T-helper 1 cell treated with Interleukin-12 subunit alpha and Interleukin-12 subunit beta and Interleukin-4 antibody, amounts not matched to agents 30 μg/mL and 1 μg/mL, for 36 hours (primary cell): ENCODE measurements around the gene ERN1.

Experiments
- H3K27ac Mint-ChIP-seq: one replicate; pipeline ENCODE4 v1.8.0; 2021; ENCODE audit warnings: mild to moderate bottlenecking, mixed read lengths
- H3K27me3 Mint-ChIP-seq: one replicate; pipeline ENCODE4 v1.8.0; 2021; ENCODE audit warnings: low read depth, mixed read lengths
- H3K36me3 Mint-ChIP-seq: one replicate; pipeline ENCODE4 v1.8.0; 2021; ENCODE audit warnings: low read depth, mixed read lengths
- H3K4me1 Mint-ChIP-seq: one replicate; pipeline ENCODE4 v1.8.0; 2021; ENCODE audit warnings: low read depth, mixed read lengths
- H3K4me3 Mint-ChIP-seq: one replicate; pipeline ENCODE4 v1.8.0; 2021; ENCODE audit warnings: mild to moderate bottlenecking, moderate library complexity, mixed read lengths
- H3K9me3 Mint-ChIP-seq: one replicate; pipeline ENCODE4 v1.8.0; 2021; ENCODE audit warnings: mixed read lengths

The ERN1 gene

GRCh38 chr17:64063088-64063487 is 66.9 kb downstream of the ERN1 start:
- Mint-ChIP-seq H3K27ac (peak overlapping the region; percentile 74), H3K9me3 (no peaks in the 10 kb centered on the region), H3K4me1 (peaks cover 75% of the 10 kb centered on the region), H3K4me3 (peak overlapping the region; percentile 36), H3K27me3 (no peaks in the 10 kb centered on the region), H3K36me3 (peaks cover 78% of the 10 kb centered on the region)

- peaks cover 74% of the 10 kb centered on the region for H3K36me3 Mint-ChIP-seq
- H3K4me1 Mint-ChIP-seq, result peaks cover 72% of the 10 kb centered on the region
- no peaks in the 10 kb centered on the region for H3K9me3 Mint-ChIP-seq
- H3K27ac Mint-ChIP-seq, result peak overlapping the region; percentile 78
- H3K27me3 Mint-ChIP-seq, result no peaks in the 10 kb centered on the region
- no peak overlapping the region for H3K4me3 Mint-ChIP-seq
Observed at GRCh38 chr17:64061178-64061898, 68.6 kb downstream of the ERN1 start.

GRCh38 chr17:64060331-64060730 is 69.6 kb downstream of the ERN1 start:
- Mint-ChIP-seq H3K27ac (peak overlapping the region; percentile 78), H3K36me3 (peaks cover 71% of the 10 kb centered on the region), H3K4me3 (peak overlapping the region; percentile 9), H3K4me1 (peaks cover 74% of the 10 kb centered on the region), H3K9me3 (no peaks in the 10 kb centered on the region), H3K27me3 (no peaks in the 10 kb centered on the region)

- peaks cover 73% of the 10 kb centered on the region for H3K4me1 Mint-ChIP-seq
- H3K27me3 Mint-ChIP-seq, result no peaks in the 10 kb centered on the region
- peak overlapping the region; percentile 78 for H3K27ac Mint-ChIP-seq
- peak overlapping the region; percentile 9 for H3K4me3 Mint-ChIP-seq
- peaks cover 72% of the 10 kb centered on the region for H3K36me3 Mint-ChIP-seq
- no peaks in the 10 kb centered on the region for H3K9me3 Mint-ChIP-seq
Observed at GRCh38 chr17:64059756-64060155, 70.2 kb downstream of the ERN1 start.

- no peaks in the 10 kb centered on the region for H3K27me3 Mint-ChIP-seq
- H3K27ac Mint-ChIP-seq, result peak overlapping the region; percentile 78
- peaks cover 65% of the 10 kb centered on the region for H3K4me1 Mint-ChIP-seq
- no peaks in the 10 kb centered on the region for H3K9me3 Mint-ChIP-seq
- H3K36me3 Mint-ChIP-seq, result peaks cover 63% of the 10 kb centered on the region
- H3K4me3 Mint-ChIP-seq, result no peak overlapping the region
Observed at GRCh38 chr17:64058621-64059020, 71.3 kb downstream of the ERN1 start.

- Mint-ChIP-seq H3K4me3 (no peak overlapping the region), H3K9me3 (no peaks in the 10 kb centered on the region), H3K27me3 (no peaks in the 10 kb centered on the region), H3K27ac (peak overlapping the region; percentile 52), H3K36me3 (peaks cover 64% of the 10 kb centered on the region), H3K4me1 (peaks cover 64% of the 10 kb centered on the region)
Observed at GRCh38 chr17:64057701-64058263, 72.2 kb downstream of the ERN1 start.

- Mint-ChIP-seq H3K9me3 (no peaks in the 10 kb centered on the region), H3K27ac (peak overlapping the region; percentile 52), H3K4me1 (peaks cover 60% of the 10 kb centered on the region), H3K4me3 (no peak overlapping the region), H3K36me3 (peaks cover 69% of the 10 kb centered on the region), H3K27me3 (no peaks in the 10 kb centered on the region)
Observed at GRCh38 chr17:64056269-64057005, 73.5 kb downstream of the ERN1 start.

GRCh38 chr17:64055183-64056142 is 74.5 kb downstream of the ERN1 start:
- H3K4me1 Mint-ChIP-seq, result peaks cover 61% of the 10 kb centered on the region
- no peak overlapping the region for H3K4me3 Mint-ChIP-seq
- H3K27ac Mint-ChIP-seq, result no peak overlapping the region
- no peaks in the 10 kb centered on the region for H3K27me3 Mint-ChIP-seq
- H3K36me3 Mint-ChIP-seq, result peaks cover 73% of the 10 kb centered on the region
- no peaks in the 10 kb centered on the region for H3K9me3 Mint-ChIP-seq

GRCh38 chr17:64054304-64054703 is 75.6 kb downstream of the ERN1 start:
- H3K27me3 Mint-ChIP-seq, result no peaks in the 10 kb centered on the region
- H3K9me3 Mint-ChIP-seq, result no peaks in the 10 kb centered on the region
- no peak overlapping the region for H3K4me3 Mint-ChIP-seq
- H3K36me3 Mint-ChIP-seq, result peaks cover 73% of the 10 kb centered on the region
- H3K4me1 Mint-ChIP-seq, result peaks cover 64% of the 10 kb centered on the region
- no peak overlapping the region for H3K27ac Mint-ChIP-seq

- H3K4me3 Mint-ChIP-seq, result no peak overlapping the region
- peak overlapping the region; percentile 66 for H3K27ac Mint-ChIP-seq
- peaks cover 54% of the 10 kb centered on the region for H3K4me1 Mint-ChIP-seq
- peaks cover 73% of the 10 kb centered on the region for H3K36me3 Mint-ChIP-seq
- no peaks in the 10 kb centered on the region for H3K27me3 Mint-ChIP-seq
- H3K9me3 Mint-ChIP-seq, result no peaks in the 10 kb centered on the region
Observed at GRCh38 chr17:64053101-64053500, 76.8 kb downstream of the ERN1 start.

- Mint-ChIP-seq H3K4me1 (peaks cover 39% of the 10 kb centered on the region), H3K27ac (peak overlapping the region; percentile 88), H3K27me3 (no peaks in the 10 kb centered on the region), H3K36me3 (peaks cover 73% of the 10 kb centered on the region), H3K4me3 (peak overlapping the region; percentile 43), H3K9me3 (no peaks in the 10 kb centered on the region)
Observed at GRCh38 chr17:64051153-64051552, 78.8 kb downstream of the ERN1 start.

GRCh38 chr17:64048805-64049204 is 81.1 kb downstream of the ERN1 start:
- no peaks in the 10 kb centered on the region for H3K27me3 Mint-ChIP-seq
- H3K36me3 Mint-ChIP-seq, result peaks cover 82% of the 10 kb centered on the region
- H3K27ac Mint-ChIP-seq, result no peak overlapping the region
- H3K4me3 Mint-ChIP-seq, result no peak overlapping the region
- peaks cover 39% of the 10 kb centered on the region for H3K4me1 Mint-ChIP-seq
- H3K9me3 Mint-ChIP-seq, result no peaks in the 10 kb centered on the region

- Mint-ChIP-seq H3K4me1 (peaks cover 15% of the 10 kb centered on the region), H3K27ac (no peak overlapping the region), H3K27me3 (no peaks in the 10 kb centered on the region), H3K4me3 (no peak overlapping the region), H3K36me3 (peaks cover 73% of the 10 kb centered on the region), H3K9me3 (no peaks in the 10 kb centered on the region)
Observed at GRCh38 chr17:64045176-64045575, 84.8 kb downstream of the ERN1 start.
